Measurements from ENCODE around the gene ADAMTS15.

The ADAMTS15 gene

GRCh38 chr11:130485983-130486382 lies 37.5 kb downstream of the ADAMTS15 start:
- no peak for DNase-seq

DNA sequence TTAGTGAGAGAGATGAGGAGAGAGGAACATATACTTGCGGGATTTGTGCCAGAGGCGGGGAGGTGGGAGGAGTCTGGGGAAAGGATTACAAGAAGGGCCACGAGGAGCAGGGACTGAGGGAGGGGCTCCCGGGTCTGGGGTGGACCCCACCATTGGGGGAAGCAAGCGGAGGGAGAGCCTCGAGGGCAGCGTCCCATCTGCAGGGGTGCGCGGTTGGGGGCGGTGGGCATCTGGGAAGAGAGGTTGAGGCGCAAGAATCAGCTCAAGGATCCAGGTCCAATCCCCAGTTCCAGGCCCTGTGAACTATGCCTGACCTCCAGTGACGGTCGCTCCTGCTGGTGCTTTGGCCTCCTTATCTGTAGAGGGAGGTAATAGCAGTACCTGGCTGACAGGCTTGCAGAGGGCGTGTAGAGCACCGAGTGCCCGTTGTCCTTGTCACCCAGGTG lies 38.0 kb downstream of the ADAMTS15 start:
- DNase-seq, result no peak

GRCh38 chr11:130486987-130487923 lies 38.8 kb downstream of the ADAMTS15 start:
- no peak for DNase-seq

DNA sequence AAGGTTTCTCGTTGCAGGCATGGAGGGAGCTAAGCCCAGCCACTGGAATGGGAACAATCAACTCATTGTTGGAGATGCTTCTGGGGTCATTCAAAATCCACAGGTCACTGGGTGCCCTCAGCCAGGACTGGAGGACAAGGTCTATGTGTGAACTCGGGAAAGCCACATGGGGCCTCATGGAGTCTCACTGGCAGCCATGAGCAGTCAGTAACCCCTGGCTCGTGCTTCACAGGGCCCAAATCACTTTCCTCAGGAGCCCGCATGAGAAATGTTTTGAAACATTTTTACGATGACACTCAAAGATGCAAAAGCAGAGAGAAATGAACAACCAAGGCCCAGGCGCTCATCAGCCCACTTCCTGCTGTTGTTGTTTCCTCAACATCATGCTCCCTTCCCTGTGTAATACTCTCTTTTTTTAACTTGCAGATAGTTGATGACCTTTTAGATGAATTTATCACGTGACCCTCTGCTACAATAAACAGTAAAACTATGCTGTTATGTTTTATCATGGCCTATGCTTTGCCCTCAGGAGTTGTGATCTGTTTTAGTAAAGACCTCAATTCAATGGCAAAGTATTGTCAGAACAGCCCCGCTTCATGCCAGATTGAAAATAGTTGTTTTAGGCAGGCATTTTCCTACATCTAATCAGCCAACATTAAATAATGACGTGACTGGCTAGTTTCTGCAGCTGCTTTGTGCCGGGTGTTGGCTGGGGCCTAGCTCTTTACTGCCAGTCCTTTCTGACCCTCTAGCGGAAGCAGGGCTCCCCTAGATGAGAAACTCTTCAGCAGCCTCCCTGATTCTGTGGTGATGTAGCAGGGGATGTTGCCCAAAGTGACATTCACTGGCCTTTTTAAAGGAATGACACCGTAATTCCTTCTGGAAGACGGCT lies 39.7 kb downstream of the ADAMTS15 start:
- DNase-seq, result no peak

GRCh38 chr11:130488848-130489584 lies 40.6 kb downstream of the ADAMTS15 start:
- DNase-seq, result no peak

DNA sequence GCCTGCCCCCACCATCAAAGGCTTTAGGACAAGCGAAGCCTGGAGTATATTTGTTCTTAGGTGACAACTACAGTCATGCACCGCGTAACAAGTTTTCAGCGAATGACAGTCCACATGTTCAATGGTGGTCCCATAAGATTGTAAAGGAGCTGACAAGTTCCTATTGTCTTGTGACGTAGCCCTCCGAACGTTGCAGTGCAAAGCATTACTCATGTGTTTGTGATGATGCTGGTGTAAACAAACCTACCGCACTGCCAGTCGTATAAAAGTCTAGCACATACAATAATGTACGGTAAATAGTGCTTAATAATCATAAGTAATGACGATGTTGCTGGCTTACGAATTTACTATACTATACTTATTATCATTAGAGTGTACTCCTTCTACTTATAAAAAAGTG lies 41.3 kb downstream of the ADAMTS15 start:
- no peak for DNase-seq

GRCh38 chr11:130490682-130491449 lies 42.4 kb downstream of the ADAMTS15 start:
- no peak for DNase-seq

GRCh38 chr11:130498181-130498580 lies 49.7 kb downstream of the ADAMTS15 start:
- DNase-seq, result no peak

GRCh38 chr11:130499828-130500227 lies 51.4 kb downstream of the ADAMTS15 start:
- DNase-seq, result no peak

GRCh38 chr11:130504317-130504716 lies 55.9 kb downstream of the ADAMTS15 start:
- no peak for DNase-seq

GRCh38 chr11:130508913-130509312 lies 60.5 kb downstream of the ADAMTS15 start:
- DNase-seq, result no peak

GRCh38 chr11:130509942-130510341 lies 61.5 kb downstream of the ADAMTS15 start:
- DNase-seq, result no peak

GRCh38 chr11:130510407-130511006 lies 62.1 kb downstream of the ADAMTS15 start:
- DNase-seq, result no peak

DNA sequence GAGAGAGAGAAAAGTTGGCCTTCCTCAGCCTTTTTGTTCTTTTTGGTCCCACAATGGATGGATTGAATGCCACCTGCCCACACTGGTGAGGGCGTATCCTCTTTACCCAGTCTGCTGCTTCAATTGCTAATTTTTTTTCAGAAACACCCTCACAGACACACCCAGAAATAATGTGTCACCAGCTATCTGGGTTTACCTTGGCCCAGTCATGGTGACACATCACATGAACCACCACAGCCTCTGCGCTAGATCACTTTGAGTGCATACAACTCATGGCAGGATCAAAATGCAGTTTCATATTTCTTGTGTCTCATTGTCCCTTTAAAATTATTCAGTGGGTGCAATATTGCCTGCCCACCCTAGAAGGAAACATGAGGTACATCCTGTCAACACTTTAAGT lies 63.3 kb downstream of the ADAMTS15 start:
- no peak for DNase-seq

GRCh38 chr11:130512662-130513061 lies 64.2 kb downstream of the ADAMTS15 start:
- no peak for DNase-seq

DNA sequence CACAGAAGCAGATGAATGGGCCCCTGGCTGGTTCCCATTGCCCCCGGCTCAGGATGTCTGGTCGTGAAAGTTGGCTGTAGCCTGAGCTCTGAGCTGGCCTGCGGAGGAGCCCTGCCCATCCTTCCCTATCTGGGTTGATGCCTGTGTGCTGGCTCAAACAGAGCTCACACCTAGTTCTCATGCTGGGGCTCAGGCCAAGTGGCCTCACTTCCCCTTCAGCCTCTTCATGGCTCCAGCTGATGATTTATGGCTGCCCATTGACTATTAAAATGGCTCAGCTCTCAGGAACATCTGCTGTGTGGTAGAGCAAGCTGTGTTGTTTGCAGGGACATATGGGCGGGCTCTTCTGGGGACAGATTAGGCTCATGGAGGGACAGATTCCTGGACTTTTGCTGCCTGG lies 64.7 kb downstream of the ADAMTS15 start:
- no peak for DNase-seq

- no peak for DNase-seq
These were observed 65.9 kb downstream of the ADAMTS15 start for GRCh38 chr11:130514316-130514715.

DNA sequence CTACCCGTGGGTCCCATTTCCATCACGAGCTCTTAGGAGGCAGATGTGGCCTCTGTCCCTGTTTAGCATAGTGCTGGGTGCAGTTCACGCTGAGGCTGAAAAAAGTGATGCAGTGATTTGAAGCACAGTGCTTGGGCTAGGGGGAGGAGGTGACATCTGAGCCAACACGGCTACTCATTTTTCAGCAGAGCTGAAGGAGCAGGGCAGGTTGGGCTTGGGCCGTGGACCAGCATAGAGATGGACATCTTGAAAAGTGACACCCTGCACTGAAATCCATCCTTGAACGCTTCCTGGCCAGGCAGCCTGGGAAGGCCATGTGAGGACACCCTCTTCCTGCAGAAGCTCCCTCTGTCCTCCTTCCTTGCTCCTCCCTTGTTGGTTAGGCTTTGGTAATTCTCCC lies 66.4 kb downstream of the ADAMTS15 start:
- no peak for DNase-seq

GRCh38 chr11:130515829-130516553 lies 67.5 kb downstream of the ADAMTS15 start:
- no peak for DNase-seq

DNA sequence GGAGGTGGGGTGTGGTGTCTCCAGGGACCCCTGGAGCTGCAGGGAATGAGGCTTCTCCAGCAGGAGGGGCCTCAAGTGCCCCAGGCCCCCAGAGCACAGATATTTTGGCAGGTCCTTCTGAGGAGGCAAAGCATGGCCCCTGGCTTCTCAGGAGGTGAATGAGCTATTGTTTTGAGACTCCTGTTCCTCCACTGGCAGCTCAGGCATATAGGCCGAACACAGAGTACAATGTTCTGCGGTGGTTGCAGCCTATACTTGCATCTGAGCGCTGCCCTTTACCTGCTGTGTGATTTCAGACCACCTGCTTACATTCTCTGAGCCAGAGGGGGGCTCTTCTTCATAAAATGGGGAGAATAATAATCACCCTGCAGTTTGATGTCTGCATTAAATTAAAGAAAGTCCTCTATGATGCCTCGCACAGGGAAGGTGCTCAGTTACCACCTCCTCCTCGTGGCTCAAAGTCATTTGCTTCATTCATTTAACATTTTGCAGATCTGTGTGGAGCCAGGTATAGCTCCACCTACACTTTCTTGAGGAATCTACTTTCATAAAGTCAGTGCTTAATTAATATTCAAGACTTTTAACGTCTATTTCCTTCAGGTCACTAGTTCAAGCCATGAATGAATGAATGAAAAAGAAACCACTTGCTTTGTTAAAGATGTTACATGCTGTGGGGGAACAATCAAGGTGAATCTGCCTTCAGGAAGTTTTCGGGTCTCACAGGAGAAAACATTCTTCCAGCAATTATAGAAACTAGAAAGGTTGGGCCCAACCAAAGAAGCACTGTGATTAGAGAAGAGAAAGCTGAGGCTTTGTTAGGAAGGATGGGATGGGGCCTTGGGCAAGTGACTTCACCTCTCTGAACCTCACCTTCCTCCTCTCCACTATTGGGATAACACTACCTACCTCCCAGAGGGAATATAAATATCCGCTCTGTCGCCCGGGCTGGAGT lies 68.4 kb downstream of the ADAMTS15 start:
- DNase-seq, result no peak

Measured in inflammatory macrophage treated with lipopolysaccharide for 4 hours (primary cell).